HEK293 (cell line): ENCODE data around the gene OR2D3.

Experiments
- CTCF ChIP-seq: fragments of 450-650 bp; formaldehyde crosslinking; IDR thresholded peaks from 2 replicates; pipeline ENCODE4 v1.5.1; 2016; ENCODE audit warnings: missing biosample characterization, missing genetic modification characterization
- ZNF2 ChIP-seq: fragments of 450-650 bp; formaldehyde crosslinking; IDR thresholded peaks from 2 replicates; pipeline ENCODE4 v1.5.1; 2016; ENCODE audit warnings: missing biosample characterization, missing genetic modification characterization

DNA sequence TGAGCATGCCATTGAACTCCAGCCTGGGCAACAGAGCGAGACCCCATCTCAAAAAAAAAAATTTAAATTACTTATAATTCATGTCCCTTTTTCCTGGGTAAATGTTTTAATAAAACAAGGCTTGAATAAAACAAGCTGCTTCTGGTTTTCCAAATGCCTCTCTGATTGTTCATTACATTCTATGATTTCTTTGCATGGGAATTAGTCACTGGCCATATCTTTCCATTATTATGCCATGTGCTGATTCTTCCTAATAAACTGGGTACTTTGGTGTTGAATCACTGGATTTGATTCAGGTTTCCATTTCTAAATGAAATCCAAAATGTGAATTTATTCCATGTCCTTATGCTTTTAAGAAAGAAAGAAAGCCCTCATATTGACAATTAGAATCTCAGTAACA lies 48.0 kb downstream of the OR2D3 start:
- TF ChIP-seq ZNF2 = no peak
- TF ChIP-seq CTCF (tag by site-specific recombination) = no peak
